ENCODE measurements around the gene ZDHHC3. TPM values are rescaled to one million over a fixed set of nuclear protein-coding genes. Genes with fewer than 3 reads are reported as not detected.

ZDHHC3 gene
- total RNA-seq, 1 donor from 2014 or later: 41.2 TPM

- Histone ChIP-seq H3K9me3 (ENCODE audit: low read depth) (no peaks in the 10 kb centered on the region), H3K4me2 (no peak overlapping the region), H3K4me1 (peaks cover 13% of the 10 kb centered on the region), H3K9ac (no peak overlapping the region), H3K27ac (no peak overlapping the region), H3K27me3 (no peaks in the 10 kb centered on the region), H4K20me1 (ENCODE audit: low read depth) (peaks cover 29% of the 10 kb centered on the region), H3K36me3 (no peaks in the 10 kb centered on the region), H2AFZ (replicated peaks) (no peak overlapping the region), H3F3A (ENCODE audit: low read depth) (peaks cover 17% of the 10 kb centered on the region), H3K4me3 (no peak overlapping the region), H3K79me2 (ENCODE audit: low read depth) (peaks cover 2% of the 10 kb centered on the region)
- H3K36me3 Mint-ChIP-seq: peaks cover 9% of the 10 kb centered on the region
- peaks cover 7% of the 10 kb centered on the region for H3K4me1 Mint-ChIP-seq
- no peaks in the 10 kb centered on the region for H3K9me3 Mint-ChIP-seq
- no peaks in the 10 kb centered on the region for H3K27me3 Mint-ChIP-seq (ENCODE audit: insufficient read depth, low read depth)
- no peak for DNase-seq (ENCODE audit: low spot score)
- H3K27ac Mint-ChIP-seq: no peak overlapping the region
- TF ChIP-seq, protein P1, sequence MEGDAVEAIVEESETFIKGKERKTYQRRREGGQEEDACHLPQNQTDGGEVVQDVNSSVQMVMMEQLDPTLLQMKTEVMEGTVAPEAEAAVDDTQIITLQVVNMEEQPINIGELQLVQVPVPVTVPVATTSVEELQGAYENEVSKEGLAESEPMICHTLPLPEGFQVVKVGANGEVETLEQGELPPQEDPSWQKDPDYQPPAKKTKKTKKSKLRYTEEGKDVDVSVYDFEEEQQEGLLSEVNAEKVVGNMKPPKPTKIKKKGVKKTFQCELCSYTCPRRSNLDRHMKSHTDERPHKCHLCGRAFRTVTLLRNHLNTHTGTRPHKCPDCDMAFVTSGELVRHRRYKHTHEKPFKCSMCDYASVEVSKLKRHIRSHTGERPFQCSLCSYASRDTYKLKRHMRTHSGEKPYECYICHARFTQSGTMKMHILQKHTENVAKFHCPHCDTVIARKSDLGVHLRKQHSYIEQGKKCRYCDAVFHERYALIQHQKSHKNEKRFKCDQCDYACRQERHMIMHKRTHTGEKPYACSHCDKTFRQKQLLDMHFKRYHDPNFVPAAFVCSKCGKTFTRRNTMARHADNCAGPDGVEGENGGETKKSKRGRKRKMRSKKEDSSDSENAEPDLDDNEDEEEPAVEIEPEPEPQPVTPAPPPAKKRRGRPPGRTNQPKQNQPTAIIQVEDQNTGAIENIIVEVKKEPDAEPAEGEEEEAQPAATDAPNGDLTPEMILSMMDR (IDR thresholded peaks at IDR 0.05): no peak
- no peak overlapping the region for H3K4me3 Mint-ChIP-seq
These were observed 21.0 kb downstream of the ZDHHC3 start for GRCh38 chr3:44954962-44955361.

GRCh38 chr3:44954304-44954703, 21.7 kb downstream of the ZDHHC3 start:
- Histone ChIP-seq H3K79me2 (ENCODE audit: low read depth) (peaks cover 7% of the 10 kb centered on the region), H3K4me2 (no peak overlapping the region), H3K4me1 (peaks cover 14% of the 10 kb centered on the region), H4K20me1 (ENCODE audit: low read depth) (peaks cover 34% of the 10 kb centered on the region), H3K9me3 (ENCODE audit: low read depth) (no peaks in the 10 kb centered on the region), H3K36me3 (no peaks in the 10 kb centered on the region), H3K27ac (no peak overlapping the region), H3F3A (ENCODE audit: low read depth) (peaks cover 20% of the 10 kb centered on the region), H3K9ac (no peak overlapping the region), H2AFZ (replicated peaks) (no peak overlapping the region), H3K4me3 (no peak overlapping the region), H3K27me3 (no peaks in the 10 kb centered on the region)
- no peak for DNase-seq (ENCODE audit: low spot score)
- Mint-ChIP-seq H3K4me1 (peaks cover 7% of the 10 kb centered on the region), H3K9me3 (no peaks in the 10 kb centered on the region), H3K27ac (no peak overlapping the region), H3K36me3 (peaks cover 9% of the 10 kb centered on the region), H3K27me3 (ENCODE audit: insufficient read depth, low read depth) (no peaks in the 10 kb centered on the region), H3K4me3 (no peak overlapping the region)
- no peak for TF ChIP-seq EZH2phosphoT487 (IDR thresholded peaks at IDR 0.05)
- TF ChIP-seq, protein P1 (IDR thresholded peaks at IDR 0.05): no peak
- TF ChIP-seq EZH2 (IDR thresholded peaks at IDR 0.05): no peak

- Histone ChIP-seq H3K36me3 (no peaks in the 10 kb centered on the region), H3K79me2 (ENCODE audit: low read depth) (peaks cover 17% of the 10 kb centered on the region), H4K20me1 (ENCODE audit: low read depth) (peaks cover 33% of the 10 kb centered on the region), H3K4me3 (no peak overlapping the region), H2AFZ (replicated peaks) (no peak overlapping the region), H3K27me3 (no peaks in the 10 kb centered on the region), H3K4me2 (no peak overlapping the region), H3K4me1 (peaks cover 14% of the 10 kb centered on the region), H3K9ac (no peak overlapping the region), H3K9me3 (ENCODE audit: low read depth) (no peaks in the 10 kb centered on the region), H3K27ac (no peak overlapping the region), H3F3A (ENCODE audit: low read depth) (peaks cover 20% of the 10 kb centered on the region)
- Mint-ChIP-seq H3K27ac (no peak overlapping the region), H3K9me3 (no peaks in the 10 kb centered on the region), H3K36me3 (peaks cover 11% of the 10 kb centered on the region), H3K4me3 (no peak overlapping the region), H3K27me3 (ENCODE audit: insufficient read depth, low read depth) (no peaks in the 10 kb centered on the region), H3K4me1 (peaks cover 7% of the 10 kb centered on the region)
- DNase-seq (ENCODE audit: low spot score): no peak
- no peak for TF ChIP-seq EZH2phosphoT487 (IDR thresholded peaks at IDR 0.05)
- TF ChIP-seq EZH2 (IDR thresholded peaks at IDR 0.05): no peak
- TF ChIP-seq, protein P1 (IDR thresholded peaks at IDR 0.05): no peak
These were observed 23.3 kb downstream of the ZDHHC3 start for GRCh38 chr3:44952689-44953088.

Measured in neural progenitor cell (in vitro differentiated cells).